PC-9 (cell line): Measurements from ENCODE around the gene CEACAM8.

Source experiments
- EZH2 ChIP-seq: fragments of 200-600 bp; sonication (generic); IDR thresholded peaks from 2 replicates; pipeline ENCODE4 v1.8.0; 2017; ENCODE audit warnings: antibody characterized with exemption, low read depth
- TF ChIP-seq, protein P1 (sequence below): fragments of 200-600 bp; sonication (generic); conservative IDR thresholded peaks from 2 replicates; pipeline ENCODE4 v1.6.1; 2017; ENCODE audit warnings: mixed run types, antibody characterized with exemption, mild to moderate bottlenecking, moderate library complexity

GRCh38 chr19:42547929-42548328 lies 46.8 kb downstream of the CEACAM8 start:
- TF ChIP-seq, protein P1, sequence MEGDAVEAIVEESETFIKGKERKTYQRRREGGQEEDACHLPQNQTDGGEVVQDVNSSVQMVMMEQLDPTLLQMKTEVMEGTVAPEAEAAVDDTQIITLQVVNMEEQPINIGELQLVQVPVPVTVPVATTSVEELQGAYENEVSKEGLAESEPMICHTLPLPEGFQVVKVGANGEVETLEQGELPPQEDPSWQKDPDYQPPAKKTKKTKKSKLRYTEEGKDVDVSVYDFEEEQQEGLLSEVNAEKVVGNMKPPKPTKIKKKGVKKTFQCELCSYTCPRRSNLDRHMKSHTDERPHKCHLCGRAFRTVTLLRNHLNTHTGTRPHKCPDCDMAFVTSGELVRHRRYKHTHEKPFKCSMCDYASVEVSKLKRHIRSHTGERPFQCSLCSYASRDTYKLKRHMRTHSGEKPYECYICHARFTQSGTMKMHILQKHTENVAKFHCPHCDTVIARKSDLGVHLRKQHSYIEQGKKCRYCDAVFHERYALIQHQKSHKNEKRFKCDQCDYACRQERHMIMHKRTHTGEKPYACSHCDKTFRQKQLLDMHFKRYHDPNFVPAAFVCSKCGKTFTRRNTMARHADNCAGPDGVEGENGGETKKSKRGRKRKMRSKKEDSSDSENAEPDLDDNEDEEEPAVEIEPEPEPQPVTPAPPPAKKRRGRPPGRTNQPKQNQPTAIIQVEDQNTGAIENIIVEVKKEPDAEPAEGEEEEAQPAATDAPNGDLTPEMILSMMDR, result no peak
- no peak for TF ChIP-seq EZH2
